ENCODE data around the gene CPNE2.

Gene CPNE2

DNA sequence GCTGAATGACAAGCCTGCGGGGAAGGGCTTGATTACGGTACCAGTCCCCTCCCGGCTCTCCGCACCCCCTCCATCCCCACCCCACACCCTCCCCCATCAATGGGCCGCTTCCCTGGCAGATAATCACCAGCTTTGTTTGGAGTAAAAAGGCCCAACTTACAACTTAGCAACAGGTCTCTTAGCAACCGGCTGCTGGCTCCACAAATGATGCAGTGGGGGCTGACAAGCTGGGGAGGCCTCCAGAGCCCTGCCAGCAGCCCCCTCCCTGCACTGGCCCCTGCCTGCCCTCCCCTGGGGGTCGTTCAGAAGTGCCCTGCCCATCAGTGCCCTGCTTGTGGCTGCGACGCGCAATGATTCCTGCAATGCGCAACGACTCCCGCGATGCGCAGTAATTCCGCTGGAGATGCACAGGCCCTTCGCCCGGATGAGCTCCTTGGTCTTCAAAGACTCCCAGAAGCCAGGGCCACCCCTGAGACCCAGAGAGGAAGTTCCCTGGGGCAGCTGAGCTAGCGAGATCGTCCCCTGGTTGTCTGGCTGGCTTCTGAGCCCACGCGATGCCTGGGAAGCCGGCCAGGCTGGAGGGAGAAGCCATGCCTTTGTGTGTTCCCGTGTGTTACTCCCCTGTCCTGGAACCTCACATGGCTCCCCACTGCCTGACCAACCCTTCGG is 23.3 kb downstream of the CPNE2 start:
- intact Hi-C loops (cut with DNase I): loop anchor here (1.0 to 2.0 kb wide), 2 partner anchors 23 to 32 kb away; partner anchors contain the start of gene CPNE2
- DNase-seq: peak; percentile 70 to 98 (median 84)

DNA sequence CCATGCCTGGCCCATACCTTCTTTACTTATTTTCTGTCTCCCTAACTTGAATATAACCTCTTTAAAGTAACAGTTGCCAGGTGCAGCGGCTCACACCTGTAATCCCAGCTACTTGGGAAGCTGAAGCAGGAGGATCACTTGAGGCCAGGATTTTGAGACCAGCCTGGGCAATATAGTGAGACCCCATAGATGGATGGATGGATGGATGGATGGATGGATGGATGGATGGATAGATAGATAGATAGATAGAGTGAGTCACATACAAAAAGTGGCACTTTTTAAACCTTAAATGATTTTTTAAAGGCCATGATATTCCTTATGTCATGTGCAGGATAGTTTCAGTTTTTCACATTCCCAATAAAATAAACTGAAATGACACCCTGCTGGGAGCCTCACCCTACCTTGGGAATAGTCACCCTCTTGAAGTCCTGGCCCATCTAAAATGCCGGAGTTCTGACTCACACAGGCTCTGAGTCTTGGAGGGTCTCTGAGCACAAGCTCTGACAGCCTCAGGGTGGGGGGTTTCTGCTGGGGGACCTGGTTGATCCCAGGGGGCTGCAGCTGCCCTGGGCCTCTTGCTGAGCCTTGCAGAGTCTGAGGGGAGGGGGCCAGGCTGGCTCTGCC is 26.2 kb downstream of the CPNE2 start:
- DNase-seq: no peak
- intact Hi-C loops (cut with DNase I): no loop called here

DNA sequence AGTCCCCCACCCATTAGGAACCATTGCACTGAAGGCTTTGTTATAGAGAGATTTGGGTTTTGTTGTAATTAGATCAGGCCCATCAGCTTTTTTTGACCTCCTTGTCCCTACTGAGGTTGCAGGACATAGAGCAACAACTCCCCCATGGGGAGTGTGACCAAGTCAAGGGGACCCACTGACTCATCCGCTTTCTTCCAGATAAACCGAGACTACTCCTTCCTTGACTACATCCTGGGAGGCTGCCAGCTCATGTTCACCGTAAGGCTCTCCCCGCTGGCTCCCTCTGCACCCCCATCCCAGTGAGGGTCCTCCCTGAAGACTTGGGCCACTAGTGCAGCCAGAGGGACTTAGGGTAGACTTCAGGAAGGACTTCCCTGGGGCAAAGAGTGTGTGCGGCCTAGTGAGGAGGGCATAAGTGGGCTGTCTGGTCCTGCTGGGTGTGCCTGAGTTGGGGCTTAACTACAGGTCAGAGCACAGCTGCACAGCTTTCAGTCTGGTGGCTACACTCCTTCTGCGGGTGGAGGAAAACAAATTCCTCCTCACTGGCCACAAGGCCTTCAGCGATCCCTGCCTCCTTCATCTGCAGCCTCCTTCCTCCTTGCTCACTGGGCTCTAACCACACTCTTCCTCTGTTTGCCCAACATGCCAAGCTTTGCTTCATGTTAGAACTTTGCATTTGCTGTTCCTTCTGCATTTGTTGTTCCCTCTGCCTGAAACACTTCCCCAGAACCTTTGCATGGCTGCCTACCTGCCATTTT is 31.0 kb downstream of the CPNE2 start:
- intact Hi-C loops (cut with DNase I): no loop called here

DNA sequence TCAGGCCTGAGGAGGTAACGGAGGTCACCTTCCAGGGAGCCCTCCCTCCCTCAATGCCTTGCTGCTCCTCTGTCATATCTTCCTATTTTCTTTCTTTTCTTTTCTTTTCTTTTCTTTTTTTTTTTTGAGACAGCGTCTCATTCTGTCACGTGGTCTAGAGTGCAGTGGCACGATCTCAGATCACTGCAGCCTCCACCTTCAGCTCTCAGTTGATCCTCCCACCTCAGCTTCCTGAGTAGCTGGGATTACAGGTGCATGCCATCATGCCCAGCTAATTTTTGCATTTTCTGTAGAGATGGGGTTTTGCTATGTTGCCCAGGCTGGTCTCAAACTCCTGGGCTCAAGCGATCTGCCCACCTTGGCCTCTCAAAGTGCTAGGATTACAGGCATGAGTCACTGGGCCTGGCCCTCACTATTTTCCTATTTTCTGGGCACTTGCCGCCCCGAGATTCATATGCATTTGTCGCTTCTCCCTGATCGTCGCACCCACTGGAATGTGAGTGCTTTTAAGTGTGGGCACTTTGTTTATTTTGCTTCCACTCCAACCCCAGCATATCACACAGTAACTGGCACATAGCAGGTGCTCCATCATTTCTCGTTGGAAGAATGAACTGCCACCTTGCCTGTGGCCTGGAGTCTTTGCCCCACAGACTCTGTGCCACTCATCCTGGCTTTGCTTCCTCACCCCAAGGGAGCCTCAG is 31.7 kb downstream of the CPNE2 start:
- no peak for DNase-seq
- intact Hi-C loops (cut with DNase I): no loop called here

More for the DNA sequence above, 31.0 kb downstream of the CPNE2 start:
- DNase-seq: no peak

DNA sequence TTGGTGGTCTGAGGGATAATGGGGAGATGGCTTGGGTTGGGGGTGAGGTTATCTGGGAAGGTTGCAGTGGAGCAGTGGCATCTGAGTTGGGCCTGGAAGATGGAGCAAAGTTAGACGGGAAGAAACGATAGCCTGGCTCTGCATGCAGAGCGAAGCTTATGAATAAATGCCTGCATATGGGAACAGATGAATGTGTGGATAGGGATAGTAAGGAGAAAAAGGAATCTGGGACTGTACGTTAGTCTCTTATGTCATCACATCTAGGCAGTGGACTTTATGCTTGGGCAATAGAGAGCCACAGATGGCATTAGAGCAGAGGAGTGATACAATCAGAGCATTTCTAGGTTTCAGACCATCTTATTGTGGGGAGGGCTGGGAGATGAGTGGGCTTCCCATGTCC is 33.0 kb downstream of the CPNE2 start:
- intact Hi-C loops (cut with DNase I): no loop called here
- DNase-seq: no peak

DNA sequence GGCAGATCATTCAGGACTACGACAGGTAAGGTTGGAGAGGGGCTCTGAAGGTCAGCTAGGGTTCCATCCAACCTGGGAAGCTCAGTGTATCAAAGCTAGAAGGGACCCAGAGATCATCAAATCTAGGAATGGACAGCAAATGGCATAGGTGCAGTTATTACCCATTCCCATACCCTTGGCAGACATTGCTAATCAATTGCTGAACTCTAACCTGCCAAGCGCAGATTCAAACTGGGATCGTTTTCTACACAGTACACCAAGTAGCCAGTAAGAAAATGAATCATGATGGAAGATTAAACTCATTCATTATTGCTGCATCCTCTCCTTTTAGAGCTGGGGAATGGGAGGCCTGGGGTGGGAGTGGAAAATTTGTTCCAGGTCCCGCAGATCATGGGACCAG is 33.6 kb downstream of the CPNE2 start:
- no peak for DNase-seq
- intact Hi-C loops (cut with DNase I): no loop called here

DNA sequence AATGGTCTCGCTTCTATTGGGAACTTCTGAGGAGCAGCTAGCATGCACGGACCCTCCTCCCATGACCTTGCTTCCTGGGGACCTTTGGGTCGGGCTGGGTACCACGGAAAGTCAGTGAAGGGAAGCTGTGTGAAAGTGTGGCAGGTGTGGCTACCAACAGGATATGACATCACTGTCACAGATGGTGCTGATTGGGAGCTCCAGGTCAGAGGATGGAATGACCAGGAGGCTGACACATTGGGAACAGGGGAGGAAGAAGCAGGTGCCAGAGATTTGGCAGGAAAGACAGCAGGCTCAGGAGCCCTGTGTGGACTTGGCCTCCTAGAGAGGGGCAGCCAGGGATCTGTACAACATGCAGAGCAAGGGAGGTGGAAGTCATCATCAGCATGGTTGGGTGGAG is 34.0 kb downstream of the CPNE2 start:
- no peak for DNase-seq
- intact Hi-C loops (cut with DNase I): no loop called here

DNA sequence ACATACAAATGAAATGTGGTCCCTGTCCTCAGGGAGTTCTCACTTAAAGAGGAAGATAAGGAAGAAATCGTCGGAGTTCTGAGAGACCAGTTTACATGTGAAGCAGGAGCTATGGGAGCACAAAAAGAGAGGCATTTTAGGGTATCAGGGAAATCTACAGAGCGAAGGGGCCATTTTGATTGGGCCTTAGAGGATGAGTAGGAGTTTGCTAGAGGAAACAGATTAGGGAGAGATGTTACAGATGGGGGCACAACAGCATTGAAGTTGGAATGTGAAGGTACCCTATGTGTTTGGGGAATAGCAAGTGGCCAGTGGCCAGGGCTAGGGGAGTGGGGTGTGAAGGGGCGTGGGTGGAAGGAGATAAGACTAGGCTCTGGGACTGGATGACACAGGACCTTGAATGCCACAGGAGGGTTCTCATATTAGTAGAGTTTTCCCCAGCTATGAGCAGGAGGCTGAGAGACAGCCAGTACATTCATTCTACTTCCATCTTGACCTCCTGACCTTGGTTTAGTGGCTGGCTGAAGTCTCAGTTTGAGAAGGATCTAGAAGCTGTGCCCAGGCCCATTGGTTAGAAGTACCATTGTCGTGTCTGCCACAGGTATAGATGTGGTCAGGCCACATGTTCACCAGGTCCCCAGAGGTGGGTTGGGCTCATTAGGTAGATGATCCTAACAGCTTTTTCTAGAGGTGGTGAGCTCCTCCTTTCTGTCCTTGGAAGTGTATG is 34.8 kb downstream of the CPNE2 start:
- DNase-seq: no peak
- intact Hi-C loops (cut with DNase I): no loop called here

DNA sequence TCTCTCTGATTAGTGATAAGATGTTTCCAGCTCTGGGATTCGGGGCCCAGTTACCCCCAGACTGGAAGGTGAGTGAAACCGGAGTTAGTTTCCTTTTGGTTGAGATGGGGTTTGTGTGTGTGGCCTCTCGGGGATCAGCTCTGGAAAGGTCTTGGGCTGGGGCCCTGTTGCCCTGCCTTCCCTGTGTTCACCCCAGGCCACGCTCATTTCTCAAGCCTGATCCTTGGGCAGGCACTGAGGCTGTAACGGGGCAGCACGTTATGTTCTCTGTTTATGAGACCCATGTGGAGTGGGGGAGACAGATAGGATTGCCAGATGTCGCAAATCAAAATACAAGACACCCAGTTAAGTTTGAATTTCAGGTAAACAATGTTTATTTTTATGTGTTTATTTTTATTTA is 35.5 kb downstream of the CPNE2 start:
- intact Hi-C loops (cut with DNase I): no loop called here
- DNase-seq: no peak

DNA sequence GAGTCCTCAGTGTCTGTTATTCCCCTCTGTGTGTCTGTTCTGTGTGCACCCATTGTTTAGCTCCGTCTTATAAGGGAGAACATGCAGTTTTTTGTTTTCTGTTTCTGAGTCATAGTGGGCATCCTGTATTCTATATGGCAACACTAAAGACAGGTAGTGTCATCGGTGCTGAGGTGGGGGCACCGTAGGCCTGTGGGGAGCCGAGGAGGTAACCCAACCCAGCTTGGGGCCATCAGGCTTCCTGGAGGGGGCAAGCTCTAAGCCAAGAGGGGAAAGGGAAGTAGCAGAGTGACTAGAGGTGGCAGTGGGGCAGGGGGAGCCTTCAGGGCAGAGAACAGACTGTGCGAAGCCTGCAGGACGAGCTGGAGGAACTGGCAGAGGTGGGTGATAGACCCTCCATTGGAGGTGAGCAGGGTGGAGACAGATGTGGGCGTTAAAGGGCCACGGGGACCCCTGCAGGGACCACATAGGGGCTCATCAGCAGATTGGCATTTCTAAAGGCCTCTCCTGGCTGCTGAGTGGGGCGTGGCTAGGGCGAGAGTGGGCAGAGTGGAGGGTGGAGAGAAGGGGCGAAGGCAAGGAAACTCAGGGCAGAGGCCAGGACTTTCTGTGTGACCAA is 36.5 kb downstream of the CPNE2 start:
- DNase-seq: no peak
- intact Hi-C loops (cut with DNase I): no loop called here

DNA sequence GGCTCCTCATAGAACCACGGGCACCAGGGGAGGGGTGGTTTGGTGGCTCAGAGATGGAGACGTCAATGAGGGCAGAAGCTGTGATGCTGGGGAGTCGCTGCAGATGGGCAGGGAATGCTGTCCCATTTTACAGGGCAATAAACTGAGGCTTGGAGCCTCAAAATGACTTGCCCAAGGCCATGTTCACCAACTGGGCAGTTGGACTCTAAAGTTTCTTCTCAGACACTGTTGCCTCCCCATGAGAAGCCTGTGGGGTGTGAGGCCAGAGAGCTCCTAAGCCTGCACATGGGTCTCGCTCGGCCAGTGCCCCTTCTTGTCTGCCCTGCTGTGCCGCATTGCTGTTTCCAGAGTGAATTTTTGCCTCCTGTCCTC is 38.6 kb downstream of the CPNE2 start:
- no peak for DNase-seq
- intact Hi-C loops (cut with DNase I): loop anchor here (1.0 kb wide), 1 partner anchor 12 kb away; no protein-coding TSS in a partner anchor

DNA sequence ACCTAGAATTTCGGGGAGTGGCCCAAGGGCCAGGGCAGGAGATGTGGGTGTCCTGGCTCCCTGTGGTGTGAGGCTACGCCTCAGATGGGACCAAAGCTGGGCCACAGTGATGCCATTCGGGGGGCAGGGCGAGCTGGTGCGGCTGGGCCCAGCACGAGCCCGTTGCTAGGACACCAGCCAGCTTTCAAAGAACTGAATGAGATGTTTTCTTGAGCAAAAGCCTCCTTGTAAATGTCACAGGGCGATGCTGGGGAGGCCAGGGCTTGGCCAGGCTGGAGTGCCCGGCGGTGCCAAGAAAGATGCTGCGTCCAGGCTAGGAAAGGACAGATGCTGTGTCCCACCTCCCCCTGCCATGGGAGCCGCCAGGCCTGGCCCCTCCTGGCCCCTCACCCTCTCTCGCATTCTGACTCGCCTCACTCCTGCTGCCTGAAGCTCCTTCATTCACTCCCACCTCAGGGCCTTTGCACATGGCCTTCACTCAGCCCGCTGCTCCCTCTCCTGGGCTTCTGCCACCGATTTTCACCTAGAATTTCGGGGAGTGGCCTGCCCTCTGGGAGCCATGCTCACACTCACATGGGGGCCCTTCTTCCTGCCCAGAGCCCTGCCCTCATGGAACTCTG is 39.1 kb downstream of the CPNE2 start:
- intact Hi-C loops (cut with DNase I): loop anchor here (1.0 kb wide), 1 partner anchor 12 kb away; no protein-coding TSS in a partner anchor
- DNase-seq: peak; percentile 64 to 96 (median 76)

DNA sequence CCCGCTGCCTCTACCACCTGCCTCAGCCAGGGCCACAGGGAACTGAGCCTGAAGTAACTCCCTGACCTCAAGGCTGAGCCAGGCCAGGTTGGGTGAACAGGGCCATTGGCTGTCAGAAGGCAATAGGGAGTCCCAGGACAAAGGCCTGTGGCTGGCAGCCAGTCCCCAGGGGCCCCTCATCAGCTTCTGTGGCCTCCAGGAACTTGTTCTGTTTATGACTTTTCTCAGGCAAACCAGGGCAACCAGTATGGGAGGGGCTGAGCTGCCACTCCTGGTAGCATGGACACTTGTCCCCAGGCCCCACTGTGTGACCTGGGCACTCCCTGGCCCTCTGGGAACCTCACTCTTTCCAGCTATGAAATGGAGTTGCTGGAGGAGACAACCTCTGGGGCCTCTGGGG is 40.1 kb downstream of the CPNE2 start:
- DNase-seq: peak in 3 of 10 donors; percentile 51 to 71 (median 67)
- intact Hi-C loops (cut with DNase I): no loop called here

DNA sequence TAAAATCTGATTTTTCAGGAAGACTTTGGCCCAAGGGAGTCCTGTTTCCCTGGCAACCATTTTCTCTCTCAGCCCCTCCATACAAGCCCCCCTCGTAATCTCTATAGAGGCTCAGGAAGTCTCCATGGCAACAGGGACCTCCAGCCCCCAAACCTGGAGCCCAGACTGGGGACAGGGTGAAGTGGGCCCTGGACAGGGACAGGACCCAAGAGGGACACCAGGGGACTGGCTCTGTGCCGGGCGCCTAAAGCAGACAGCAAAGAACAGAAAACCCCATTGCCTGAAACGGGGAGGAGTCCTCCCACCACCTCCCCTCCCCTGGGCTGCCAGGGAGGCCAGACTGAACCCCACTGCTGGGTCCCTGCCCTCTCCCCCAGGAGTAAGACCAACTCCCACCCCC is 40.6 kb downstream of the CPNE2 start:
- intact Hi-C loops (cut with DNase I): no loop called here
- peak in 3 of 10 donors; percentile 49 to 67 (median 49) for DNase-seq

DNA sequence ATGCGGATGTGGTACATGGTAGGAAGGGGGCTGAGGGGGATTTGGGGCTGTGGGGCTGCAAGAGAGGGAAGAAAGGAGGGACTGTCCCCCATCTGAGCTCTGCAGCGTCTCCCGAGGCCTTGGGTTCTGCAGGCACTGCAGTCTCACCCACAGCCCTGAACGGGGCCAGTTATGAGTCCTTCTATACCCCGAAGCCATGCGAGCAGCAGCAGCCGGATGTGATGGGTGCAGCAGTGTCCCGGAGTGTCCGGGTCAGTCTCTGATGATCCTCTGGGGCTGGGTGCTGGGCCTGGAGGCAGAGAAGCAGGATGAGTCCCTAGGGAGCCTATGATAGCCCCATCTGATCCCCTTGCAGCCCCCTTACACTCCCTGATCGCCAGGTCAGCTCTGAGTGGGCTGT is 41.5 kb downstream of the CPNE2 start:
- intact Hi-C loops (cut with DNase I): no loop called here
- DNase-seq: peak in 3 of 10 donors; percentile 39 to 59 (median 42)

DNA sequence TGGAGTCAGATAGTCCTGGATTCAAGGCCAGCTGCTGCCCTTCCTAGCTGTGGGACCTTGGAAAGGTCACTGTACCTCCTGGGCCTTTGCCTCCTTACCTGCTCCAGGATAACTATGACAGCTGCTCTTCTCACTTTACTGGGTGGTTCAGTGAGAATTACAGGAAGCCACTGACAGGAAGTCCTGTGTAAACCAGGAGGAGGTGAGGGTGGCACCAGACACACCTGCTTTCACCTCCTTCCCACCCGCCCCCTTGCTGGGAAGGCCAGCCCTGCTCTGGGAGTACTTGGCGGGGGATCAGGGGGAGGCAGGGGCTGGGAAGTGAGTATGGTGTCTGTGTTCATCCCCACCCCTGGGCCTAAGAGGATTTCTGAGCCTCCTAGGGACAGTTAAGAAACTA is 42.6 kb downstream of the CPNE2 start:
- intact Hi-C loops (cut with DNase I): no loop called here
- DNase-seq: peak in 2 of 10 donors; percentile 17 to 50

DNA sequence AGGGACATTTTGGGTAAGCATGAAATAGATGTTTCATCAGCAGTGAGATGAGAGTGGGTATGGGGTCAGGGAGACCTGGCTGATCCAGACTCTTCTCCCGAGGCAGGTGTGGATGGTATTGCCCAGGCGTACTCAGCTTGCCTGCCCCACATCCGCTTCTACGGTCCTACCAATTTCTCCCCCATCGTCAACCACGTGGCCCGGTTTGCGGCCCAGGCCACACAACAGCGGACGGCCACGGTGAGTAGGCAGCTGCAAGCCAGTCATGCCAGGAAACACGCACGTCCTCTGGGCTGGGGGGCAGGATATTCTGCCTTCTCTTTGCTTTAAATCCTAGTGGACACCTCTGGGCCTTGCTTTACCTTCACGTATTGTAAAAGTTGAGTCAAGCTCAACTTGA is 44.7 kb downstream of the CPNE2 start:
- intact Hi-C loops (cut with DNase I): no loop called here
- peak in 3 of 10 donors; percentile 74 to 80 (median 78) for DNase-seq

DNA sequence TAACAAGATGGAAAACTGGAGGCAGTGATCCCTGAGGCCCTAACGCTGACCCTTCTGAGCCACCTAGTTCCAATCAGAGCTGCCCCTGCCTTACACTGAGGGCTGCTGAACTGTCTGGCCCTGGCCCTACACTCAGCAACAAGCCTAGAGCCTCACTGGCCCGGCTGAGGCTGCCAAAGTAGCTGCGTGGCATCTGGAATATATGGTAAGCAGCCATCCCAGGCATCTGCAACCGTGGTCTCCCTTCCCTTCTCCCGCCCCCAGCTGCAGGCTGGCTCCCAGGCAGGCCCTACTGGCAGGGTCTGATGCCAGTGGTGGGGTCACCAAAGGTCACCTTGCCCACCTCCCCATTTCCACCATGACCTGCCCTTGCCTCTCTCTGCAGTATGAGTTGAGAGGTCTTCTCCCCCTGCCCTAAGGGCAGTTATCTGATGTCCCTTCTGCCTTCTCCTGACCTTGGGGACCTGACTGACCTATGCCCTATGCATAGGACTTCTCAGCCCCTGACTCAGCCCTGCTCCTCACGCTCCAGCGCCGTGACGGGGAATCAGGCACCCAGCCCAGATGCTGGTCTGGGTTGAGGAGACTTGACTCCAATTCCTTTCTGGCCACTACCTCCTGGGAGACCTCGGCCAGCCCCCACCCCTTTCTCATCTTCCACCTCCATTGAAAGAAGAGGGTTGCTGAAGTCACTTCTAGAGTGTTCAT is 45.3 kb downstream of the CPNE2 start:
- DNase-seq: peak in 3 of 10 donors; percentile 58 to 84 (median 81)
- intact Hi-C loops (cut with DNase I): no loop called here

Data from posterior cingulate gyrus (tissue), 11 donors.